A549 (cell line): Measurements from ENCODE around the gene TOPBP1. TPM values are rescaled to one million over a fixed set of nuclear protein-coding genes. Genes with fewer than 3 reads are reported as not detected.

Experiments
- ATAC-seq, 2 experiments: fragments of 200-7000 bp in 1 of 2; fragments of >200 bp in 1 of 2; cut with Nextera tagmentation in 1 of 2; cut with Tn5 transposase in 1 of 2; 3 replicates each; pipeline versions ENCODE4 v1.8.0 to v1.9.1; 2018 to 2020; ENCODE audit warnings: mild to moderate bottlenecking in 1 of 2, moderate library complexity in 1 of 2
- CTCF ChIA-PET: fragments of 300-600 bp; sonication (Branson Sonifier 250); formaldehyde crosslinking; extraction: SDS; loops from one replicate; lab custom pipeline; 2021; ENCODE audit warnings: antibody characterized with exemption, inconsistent platforms; lab: Yijun Ruan, JAX
- POLR2A ChIA-PET: fragments of 350-600 bp; formaldehyde crosslinking; extraction: SDS; loops from one replicate; lab custom pipeline; 2021; ENCODE audit warnings: antibody characterized with exemption, inconsistent platforms; lab: Yijun Ruan, JAX
- DNase-seq, 2 experiments: peaks; one replicate each; pipeline versions ENCODE4 v3.0.0 to v3.0.0-alpha.2; 2011 to 2016; ENCODE audit warnings: low read depth in 1 of 2, low spot score in 1 of 2
- FAIRE-seq: peaks from 2 replicates; lab custom pipeline; 2011; peaks lifted over from hg19 to GRCh38; lab: Jason Lieb, UNC
- H3K27ac ChIP-seq, 2 experiments: fragments of >200 bp; sonication (Bioruptor Twin); formaldehyde crosslinking; 3 replicates each; pipeline ENCODE4 v1.5.1; 2016 to 2017
- H3K4me1 ChIP-seq: fragments of >200 bp; sonication (Bioruptor Twin); formaldehyde crosslinking; 3 replicates; pipeline ENCODE4 v1.6.1; 2016
- H3K4me2 ChIP-seq: fragments of >200 bp; sonication (Bioruptor Twin); formaldehyde crosslinking; 3 replicates; pipeline ENCODE4 v1.6.1; 2016
- H3K4me3 ChIP-seq: fragments of >200 bp; sonication (Bioruptor Twin); formaldehyde crosslinking; 3 replicates; pipeline ENCODE4 v1.5.1; 2016
- H3K9me3 ChIP-seq: fragments of >200 bp; sonication (Bioruptor Twin); formaldehyde crosslinking; 3 replicates; pipeline ENCODE4 v1.6.1; 2016
- BHLHE40 ChIP-seq: IDR thresholded peaks from 2 replicates; pipeline ENCODE4 v1.6.1; 2012; ENCODE audit warnings: low read depth, low read length, inconsistent platforms
- CBX2 ChIP-seq: fragments of 200-600 bp; sonication (generic); IDR thresholded peaks from 2 replicates; pipeline ENCODE4 v1.6.1; 2016; ENCODE audit warnings: low read depth, mild to moderate bottlenecking, borderline replicate concordance
- CBX8 ChIP-seq: fragments of 200-600 bp; sonication (generic); IDR thresholded peaks from 2 replicates; pipeline ENCODE4 v1.6.1; 2016
- EP300 ChIP-seq, 2 experiments: fragments of >200 bp; sonication (Bioruptor Twin); formaldehyde crosslinking; IDR thresholded peaks; 2 replicates in 1 of 2; 3 replicates in 1 of 2; pipeline ENCODE4 v1.6.1; 2016 to 2017
- FOSB ChIP-seq: fragments of 250-450 bp; sonication (Bioruptor Pico); IDR thresholded peaks from 2 replicates; pipeline ENCODE4 v1.5.0; 2020; ENCODE audit warnings: mild to moderate bottlenecking, moderate library complexity
- GATA3 ChIP-seq: IDR thresholded peaks from 2 replicates; pipeline ENCODE4 v1.6.1; 2012; ENCODE audit warnings: borderline replicate concordance
- HDAC2 ChIP-seq: fragments of 200-600 bp; sonication (generic); IDR thresholded peaks from 2 replicates; pipeline ENCODE4 v1.6.1; 2016
- HOXA7 ChIP-seq: fragments of 250-450 bp; sonication (Bioruptor Pico); IDR thresholded peaks from 2 replicates; pipeline ENCODE4 v1.5.0; 2020; ENCODE audit warnings: mild to moderate bottlenecking, moderate library complexity
- JUNB ChIP-seq: fragments of >200 bp; sonication (Bioruptor Twin); formaldehyde crosslinking; IDR thresholded peaks from 2 replicates; pipeline ENCODE4 v1.6.1; 2016
- KDM1A ChIP-seq: fragments of 200-600 bp; sonication (generic); IDR thresholded peaks from 2 replicates; pipeline ENCODE4 v1.6.1; 2016; ENCODE audit warnings: low read depth, mild to moderate bottlenecking
- KDM5A ChIP-seq: fragments of 200-600 bp; sonication (generic); IDR thresholded peaks from 2 replicates; pipeline ENCODE4 v1.6.1; 2016; ENCODE audit warnings: antibody characterized with exemption, mild to moderate bottlenecking
- MAFK ChIP-seq: fragments of 450-650 bp; IDR thresholded peaks from 2 replicates; pipeline ENCODE4 v1.6.1; 2014; ENCODE audit not compliant: partially characterized antibody
- MAZ ChIP-seq: fragments of 150-350 bp; IDR thresholded peaks from 2 replicates; pipeline ENCODE4 v1.6.1; 2014; ENCODE audit warnings: antibody characterized with exemption, low read depth, low read length, borderline replicate concordance
- MYC ChIP-seq: IDR thresholded peaks from 2 replicates; pipeline ENCODE4 v1.6.1; 2012; ENCODE audit warnings: mild to moderate bottlenecking, inconsistent platforms, low read length, improper control_type of control experiment, borderline replicate concordance
- NFE2L2 ChIP-seq: fragments of 150-350 bp; conservative IDR thresholded peaks from 2 replicates; pipeline ENCODE4 v1.6.1; 2014; ENCODE audit warnings: low read length
- NR3C1 ChIP-seq: fragments of >200 bp; sonication (Bioruptor Twin); formaldehyde crosslinking; IDR thresholded peaks from 3 replicates; pipeline ENCODE4 v1.6.1; 2017
- POLR2A ChIP-seq: IDR thresholded peaks from 2 replicates; pipeline ENCODE4 v1.6.1; 2012; ENCODE audit warnings: mild to moderate bottlenecking, low read length
- RCOR1 ChIP-seq: fragments of 150-350 bp; IDR thresholded peaks from 2 replicates; pipeline ENCODE4 v1.6.1; 2014; ENCODE audit warnings: antibody characterized with exemption, low read length, low read depth
- RFX5 ChIP-seq: fragments of 450-650 bp; IDR thresholded peaks from 2 replicates; pipeline ENCODE4 v1.7.1; 2014; ENCODE audit warnings: antibody characterized with exemption, mild to moderate bottlenecking, moderate library complexity
- RNF2 ChIP-seq: fragments of 200-600 bp; sonication (generic); IDR thresholded peaks from 2 replicates; pipeline ENCODE4 v1.6.1; 2016; ENCODE audit warnings: low read depth, mild to moderate bottlenecking, antibody characterized with exemption, moderate library complexity, borderline replicate concordance
- TFCP2L1 ChIP-seq: fragments of 250-450 bp; sonication (Bioruptor Pico); IDR thresholded peaks from 2 replicates; pipeline ENCODE4 v1.5.0; 2021; ENCODE audit warnings: mild to moderate bottlenecking
- TP53 ChIP-seq: fragments of 250-450 bp; sonication (Bioruptor Pico); IDR thresholded peaks from 2 replicates; pipeline ENCODE4 v1.5.0; 2021; ENCODE audit warnings: mild to moderate bottlenecking, moderate library complexity
- WGBS: methylation state at CpG from one replicate; pipeline ENCODE4 v1.1.6; 2017; ENCODE audit errors: missing lambda C conversion rate; 5-methylcytosine and 5-hydroxymethylcytosine counted together
- polyA plus RNA-seq, 4 experiments: library from polyadenylated mRNA; depleted of rRNA in 3 of 4; stranded (reverse); fragments of >200 nt; fragmentation: RNase III in 1 of 4; extraction: RNeasy Plus Mini Kit Qiagen cat#74134 plus additional on column Dnase treatment in 1 of 4; gene quantifications; 2 replicates in 3 of 4; 3 replicates in 1 of 4; pipeline ENCODE4 v1.2.3, GENCODE V29; 2011 to 2017
- TF ChIP-seq, protein P1 (sequence below): fragments of >200 bp; sonication (Bioruptor Twin); formaldehyde crosslinking; IDR thresholded peaks from 3 replicates; pipeline ENCODE4 v1.5.1; 2016
- TF ChIP-seq, protein P2 (sequence below): fragments of 150-350 bp; IDR thresholded peaks from 2 replicates; pipeline ENCODE4 v1.6.1; 2014; ENCODE audit warnings: low read depth, mild to moderate bottlenecking, low read length
- TF ChIP-seq, protein P3 (sequence below): IDR thresholded peaks from 2 replicates; pipeline ENCODE4 v1.6.1; 2012
- TF ChIP-seq, protein P4 (sequence below): fragments of 250-450 bp; sonication (Bioruptor Pico); IDR thresholded peaks from 2 replicates; pipeline ENCODE4 v1.5.0; 2020; ENCODE audit warnings: low read depth, mild to moderate bottlenecking, moderate library complexity
- TF ChIP-seq, protein P5 (sequence below): IDR thresholded peaks from 2 replicates; pipeline ENCODE4 v1.6.1; 2012; ENCODE audit warnings: low read depth, borderline replicate concordance

TOPBP1 gene
- polyA plus RNA-seq, 2 of the 4 experiments (the other 2 are of a cell fraction): 32.6 to 56.2 TPM

DNA sequence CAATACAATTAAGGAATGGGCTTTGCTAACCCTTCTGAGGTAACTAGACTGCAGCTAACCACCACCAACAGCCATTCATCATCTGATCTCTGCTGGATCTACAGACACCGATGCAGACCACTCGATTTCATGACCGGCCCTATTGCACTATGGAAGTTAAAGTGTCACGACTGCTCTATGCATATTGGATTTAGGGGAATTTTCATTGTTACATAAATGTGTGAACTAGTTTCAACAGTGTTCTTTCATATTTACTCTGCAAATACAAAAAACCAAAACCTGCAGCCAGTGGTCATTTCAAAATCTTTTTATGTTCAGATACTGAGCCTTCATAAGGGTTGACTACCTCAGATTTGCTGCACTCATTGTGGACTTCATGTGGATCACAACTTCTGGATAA, 73.7 kb downstream of the TOPBP1 start:
- TF ChIP-seq HOXA7 (CRISPR knock-in tag) (no peak), NR3C1 (no peak), FOSB (CRISPR knock-in tag) (no peak), POLR2A (no peak), RFX5 (no peak), NFE2L2 (no peak), JUNB (no peak), TP53 (CRISPR knock-in tag) (no peak), KDM1A (no peak), EP300 (IDR thresholded peaks at IDR 0.05) (no peak), RCOR1 (no peak), CBX8 (no peak), CBX2 (no peak), BHLHE40 (no peak), MAZ (no peak), GATA3 (no peak), MAFK (no peak)
- TF ChIP-seq, protein P1, sequence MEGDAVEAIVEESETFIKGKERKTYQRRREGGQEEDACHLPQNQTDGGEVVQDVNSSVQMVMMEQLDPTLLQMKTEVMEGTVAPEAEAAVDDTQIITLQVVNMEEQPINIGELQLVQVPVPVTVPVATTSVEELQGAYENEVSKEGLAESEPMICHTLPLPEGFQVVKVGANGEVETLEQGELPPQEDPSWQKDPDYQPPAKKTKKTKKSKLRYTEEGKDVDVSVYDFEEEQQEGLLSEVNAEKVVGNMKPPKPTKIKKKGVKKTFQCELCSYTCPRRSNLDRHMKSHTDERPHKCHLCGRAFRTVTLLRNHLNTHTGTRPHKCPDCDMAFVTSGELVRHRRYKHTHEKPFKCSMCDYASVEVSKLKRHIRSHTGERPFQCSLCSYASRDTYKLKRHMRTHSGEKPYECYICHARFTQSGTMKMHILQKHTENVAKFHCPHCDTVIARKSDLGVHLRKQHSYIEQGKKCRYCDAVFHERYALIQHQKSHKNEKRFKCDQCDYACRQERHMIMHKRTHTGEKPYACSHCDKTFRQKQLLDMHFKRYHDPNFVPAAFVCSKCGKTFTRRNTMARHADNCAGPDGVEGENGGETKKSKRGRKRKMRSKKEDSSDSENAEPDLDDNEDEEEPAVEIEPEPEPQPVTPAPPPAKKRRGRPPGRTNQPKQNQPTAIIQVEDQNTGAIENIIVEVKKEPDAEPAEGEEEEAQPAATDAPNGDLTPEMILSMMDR: no peak
- TF ChIP-seq, protein P2, sequence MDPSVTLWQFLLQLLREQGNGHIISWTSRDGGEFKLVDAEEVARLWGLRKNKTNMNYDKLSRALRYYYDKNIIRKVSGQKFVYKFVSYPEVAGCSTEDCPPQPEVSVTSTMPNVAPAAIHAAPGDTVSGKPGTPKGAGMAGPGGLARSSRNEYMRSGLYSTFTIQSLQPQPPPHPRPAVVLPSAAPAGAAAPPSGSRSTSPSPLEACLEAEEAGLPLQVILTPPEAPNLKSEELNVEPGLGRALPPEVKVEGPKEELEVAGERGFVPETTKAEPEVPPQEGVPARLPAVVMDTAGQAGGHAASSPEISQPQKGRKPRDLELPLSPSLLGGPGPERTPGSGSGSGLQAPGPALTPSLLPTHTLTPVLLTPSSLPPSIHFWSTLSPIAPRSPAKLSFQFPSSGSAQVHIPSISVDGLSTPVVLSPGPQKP: no peak
- TF ChIP-seq, protein P3, sequence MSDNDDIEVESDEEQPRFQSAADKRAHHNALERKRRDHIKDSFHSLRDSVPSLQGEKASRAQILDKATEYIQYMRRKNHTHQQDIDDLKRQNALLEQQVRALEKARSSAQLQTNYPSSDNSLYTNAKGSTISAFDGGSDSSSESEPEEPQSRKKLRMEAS: no peak
- DNase-seq (no peak), ATAC-seq (no peak; a peak in 1 of 6 replicates), FAIRE-seq (no peak)
- Histone ChIP-seq H3K4me2 (no peak overlapping the region), H3K9me3 (no peaks in the 10 kb centered on the region), H3K4me1 (peaks cover 36% of the 10 kb centered on the region), H3K4me3 (no peak overlapping the region), H3K27ac (no peak overlapping the region)
- 85% methylated on average over 4 of the region's 4 CpGs for WGBS
- ChIA-PET POLR2A (interaction anchor here (0.9 kb wide), 1 partner anchor 10 kb away, joined by 4 read pairs; no protein-coding TSS in a partner anchor), CTCF (interaction anchor here (2.0 kb wide), 1 partner anchor 10 kb away, joined by 5 read pairs; no protein-coding TSS in a partner anchor)

DNA sequence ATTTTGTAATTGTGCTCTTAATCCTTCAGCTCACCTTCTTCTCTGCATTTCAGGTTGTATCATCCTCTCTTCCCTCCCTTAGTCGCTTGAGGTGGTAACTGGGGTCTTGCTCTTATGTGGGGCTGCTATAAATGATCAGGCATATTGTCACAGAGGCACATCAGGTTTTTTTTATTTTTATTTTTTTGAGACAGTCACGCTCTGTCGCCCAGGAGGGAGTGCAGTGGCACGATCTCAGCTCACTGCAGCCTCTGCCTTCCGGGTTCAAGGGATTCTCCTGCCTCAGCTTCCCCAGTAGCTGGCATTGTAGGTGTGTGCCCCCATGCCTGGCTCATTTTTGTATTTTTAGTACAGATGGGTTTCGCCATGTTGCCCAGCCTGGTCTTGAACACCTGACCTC, 78.3 kb downstream of the TOPBP1 start:
- ATAC-seq (no peak), DNase-seq (no peak), FAIRE-seq (no peak)
- peaks cover 19% of the 10 kb centered on the region for H3K4me1 ChIP-seq
- ChIA-PET POLR2A (no interaction called here), CTCF (no interaction called here)
- H3K4me3 ChIP-seq: no peak overlapping the region
- H3K4me2 ChIP-seq: no peak overlapping the region
- no peak overlapping the region for H3K27ac ChIP-seq
- no peaks in the 10 kb centered on the region for H3K9me3 ChIP-seq
- WGBS: 98% methylated on average over 6 of the region's 6 CpGs
- TF ChIP-seq FOSB (CRISPR knock-in tag) (no peak), RNF2 (no peak), HOXA7 (CRISPR knock-in tag) (no peak), MYC (no peak), KDM5A (no peak), HDAC2 (no peak), GATA3 (no peak), JUNB (no peak), TFCP2L1 (CRISPR knock-in tag) (no peak), NFE2L2 (no peak), CBX8 (no peak)
- TF ChIP-seq, protein P4, sequence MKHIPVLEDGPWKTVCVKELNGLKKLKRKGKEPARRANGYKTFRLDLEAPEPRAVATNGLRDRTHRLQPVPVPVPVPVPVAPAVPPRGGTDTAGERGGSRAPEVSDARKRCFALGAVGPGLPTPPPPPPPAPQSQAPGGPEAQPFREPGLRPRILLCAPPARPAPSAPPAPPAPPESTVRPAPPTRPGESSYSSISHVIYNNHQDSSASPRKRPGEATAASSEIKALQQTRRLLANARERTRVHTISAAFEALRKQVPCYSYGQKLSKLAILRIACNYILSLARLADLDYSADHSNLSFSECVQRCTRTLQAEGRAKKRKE: no peak
- TF ChIP-seq, protein P5, sequence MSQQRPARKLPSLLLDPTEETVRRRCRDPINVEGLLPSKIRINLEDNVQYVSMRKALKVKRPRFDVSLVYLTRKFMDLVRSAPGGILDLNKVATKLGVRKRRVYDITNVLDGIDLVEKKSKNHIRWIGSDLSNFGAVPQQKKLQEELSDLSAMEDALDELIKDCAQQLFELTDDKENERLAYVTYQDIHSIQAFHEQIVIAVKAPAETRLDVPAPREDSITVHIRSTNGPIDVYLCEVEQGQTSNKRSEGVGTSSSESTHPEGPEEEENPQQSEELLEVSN: no peak
